Measurements from ENCODE around the gene ENDOG.
"Not testable (repeated sequence)": the region's sequence is repeated elsewhere in the genome, so short reads cannot be mapped to it uniquely, and the experiment has no call there.

The ENDOG gene

GRCh38 chr9:128833696-128834095 is 15.4 kb downstream of the ENDOG start:
- no peaks in the 10 kb centered on the region for H3K27me3 ChIP-seq (ENCODE audit: insufficient read depth, low read length)
- 94% methylated on average over 10 of the region's 10 CpGs for WGBS
- H3K9ac ChIP-seq (ENCODE audit: low read depth, low read length) = no peak overlapping the region
- peaks cover 42% of the 10 kb centered on the region for H3K36me3 ChIP-seq (ENCODE audit: insufficient read depth, low read length)
- no peaks in the 10 kb centered on the region for H3K9me3 ChIP-seq (ENCODE audit: insufficient read depth, low read depth, low read length)
- no peak overlapping the region for H3K27ac ChIP-seq (ENCODE audit: low read depth, low read length)
- no peaks in the 10 kb centered on the region for H3K4me1 ChIP-seq (ENCODE audit: insufficient read depth, low read length)
- no peak overlapping the region for H3K4me3 ChIP-seq (ENCODE audit: low read length)

GRCh38 chr9:128835246-128836210 is 17.2 kb downstream of the ENDOG start:
- H3K4me1 ChIP-seq (ENCODE audit: insufficient read depth, low read length) = no peaks in the 10 kb centered on the region
- peaks cover 45% of the 10 kb centered on the region for H3K36me3 ChIP-seq (ENCODE audit: insufficient read depth, low read length)
- H3K9ac ChIP-seq (ENCODE audit: low read depth, low read length) = no peak overlapping the region
- H3K9me3 ChIP-seq (ENCODE audit: insufficient read depth, low read depth, low read length) = no peaks in the 10 kb centered on the region
- no peaks in the 10 kb centered on the region for H3K27me3 ChIP-seq (ENCODE audit: insufficient read depth, low read length)
- H3K27ac ChIP-seq (ENCODE audit: low read depth, low read length) = no peak overlapping the region
- H3K4me3 ChIP-seq (ENCODE audit: low read length) = no peak overlapping the region
- 96% methylated on average over 28 of the region's 28 CpGs for WGBS

GRCh38 chr9:128836509-128837145 is 18.3 kb downstream of the ENDOG start:
- Histone ChIP-seq H3K36me3 (ENCODE audit: insufficient read depth, low read length) (peaks cover 50% of the 10 kb centered on the region), H3K27me3 (ENCODE audit: insufficient read depth, low read length) (no peaks in the 10 kb centered on the region), H3K27ac (ENCODE audit: low read depth, low read length) (no peak overlapping the region), H3K9me3 (ENCODE audit: insufficient read depth, low read depth, low read length) (no peaks in the 10 kb centered on the region), H3K4me3 (ENCODE audit: low read length) (no peak overlapping the region), H3K9ac (ENCODE audit: low read depth, low read length) (no peak overlapping the region), H3K4me1 (ENCODE audit: insufficient read depth, low read length) (no peaks in the 10 kb centered on the region)
- 95% methylated on average over 14 of the region's 14 CpGs for WGBS

GRCh38 chr9:128838338-128838737 is 20.0 kb downstream of the ENDOG start:
- H3K9ac ChIP-seq (ENCODE audit: low read depth, low read length) = no peak overlapping the region
- no peaks in the 10 kb centered on the region for H3K4me1 ChIP-seq (ENCODE audit: insufficient read depth, low read length)
- no peaks in the 10 kb centered on the region for H3K27me3 ChIP-seq (ENCODE audit: insufficient read depth, low read length)
- no peak overlapping the region for H3K4me3 ChIP-seq (ENCODE audit: low read length)
- 85% methylated on average over 3 of the region's 3 CpGs for WGBS
- H3K36me3 ChIP-seq (ENCODE audit: insufficient read depth, low read length) = peaks cover 49% of the 10 kb centered on the region
- H3K27ac ChIP-seq (ENCODE audit: low read depth, low read length) = no peak overlapping the region
- H3K9me3 ChIP-seq (ENCODE audit: insufficient read depth, low read depth, low read length) = no peaks in the 10 kb centered on the region

GRCh38 chr9:128840524-128840923 is 22.2 kb downstream of the ENDOG start:
- Histone ChIP-seq H3K27ac (ENCODE audit: low read depth, low read length) (no peak overlapping the region), H3K9me3 (ENCODE audit: insufficient read depth, low read depth, low read length) (no peaks in the 10 kb centered on the region), H3K36me3 (ENCODE audit: insufficient read depth, low read length) (peaks cover 34% of the 10 kb centered on the region), H3K9ac (ENCODE audit: low read depth, low read length) (no peak overlapping the region), H3K4me1 (ENCODE audit: insufficient read depth, low read length) (no peaks in the 10 kb centered on the region), H3K27me3 (ENCODE audit: insufficient read depth, low read length) (no peaks in the 10 kb centered on the region), H3K4me3 (ENCODE audit: low read length) (no peak overlapping the region)
- 100% methylated on average over 1 of the region's 1 CpG for WGBS

GRCh38 chr9:128841694-128842492 is 23.6 kb downstream of the ENDOG start:
- WGBS = 95% methylated on average over 12 of the region's 12 CpGs
- Histone ChIP-seq H3K9me3 (ENCODE audit: insufficient read depth, low read depth, low read length) (no peaks in the 10 kb centered on the region), H3K4me3 (ENCODE audit: low read length) (no peak overlapping the region), H3K4me1 (ENCODE audit: insufficient read depth, low read length) (no peaks in the 10 kb centered on the region), H3K27ac (ENCODE audit: low read depth, low read length) (no peak overlapping the region), H3K36me3 (ENCODE audit: insufficient read depth, low read length) (peaks cover 27% of the 10 kb centered on the region), H3K9ac (ENCODE audit: low read depth, low read length) (no peak overlapping the region), H3K27me3 (ENCODE audit: insufficient read depth, low read length) (no peaks in the 10 kb centered on the region)

GRCh38 chr9:128843171-128843570 is 24.9 kb downstream of the ENDOG start:
- H3K4me1 ChIP-seq (ENCODE audit: insufficient read depth, low read length); H3K27me3 ChIP-seq (ENCODE audit: insufficient read depth, low read length); H3K9ac ChIP-seq (ENCODE audit: low read depth, low read length); H3K4me3 ChIP-seq (ENCODE audit: low read length); H3K27ac ChIP-seq (ENCODE audit: low read depth, low read length); H3K9me3 ChIP-seq (ENCODE audit: insufficient read depth, low read depth, low read length): not testable (repeated sequence)
- peaks cover 21% of the 10 kb centered on the region for H3K36me3 ChIP-seq (ENCODE audit: insufficient read depth, low read length)
- WGBS = 95% methylated on average over 7 of the region's 7 CpGs

GRCh38 chr9:128845186-128845931 is 27.1 kb downstream of the ENDOG start:
- no peaks in the 10 kb centered on the region for H3K27me3 ChIP-seq (ENCODE audit: insufficient read depth, low read length)
- H3K27ac ChIP-seq (ENCODE audit: low read depth, low read length) = no peak overlapping the region
- WGBS = 87% methylated on average over 13 of the region's 13 CpGs
- no peaks in the 10 kb centered on the region for H3K4me1 ChIP-seq (ENCODE audit: insufficient read depth, low read length)
- peaks cover 3% of the 10 kb centered on the region; the same call in 1 of the 2 replicates for H3K9me3 ChIP-seq (ENCODE audit: insufficient read depth, low read depth, low read length)
- peaks cover 16% of the 10 kb centered on the region; the same call in 1 of the 2 replicates for H3K36me3 ChIP-seq (ENCODE audit: insufficient read depth, low read length)
- no peak overlapping the region for H3K4me3 ChIP-seq (ENCODE audit: low read length)
- H3K9ac ChIP-seq (ENCODE audit: low read depth, low read length) = no peak overlapping the region

- no peak overlapping the region for H3K9ac ChIP-seq (ENCODE audit: low read depth, low read length)
- 92% methylated on average over 3 of the region's 3 CpGs for WGBS
- H3K36me3 ChIP-seq (ENCODE audit: insufficient read depth, low read length) = peaks cover 9% of the 10 kb centered on the region; the same call in 1 of the 2 replicates
Observed at GRCh38 chr9:128846680-128847030, 28.4 kb downstream of the ENDOG start.

GRCh38 chr9:128847803-128848202 is 29.5 kb downstream of the ENDOG start:
- Histone ChIP-seq H3K4me1 (ENCODE audit: insufficient read depth, low read length) (no peaks in the 10 kb centered on the region), H3K4me3 (ENCODE audit: low read length) (no peak overlapping the region), H3K27me3 (ENCODE audit: insufficient read depth, low read length) (no peaks in the 10 kb centered on the region), H3K9ac (ENCODE audit: low read depth, low read length) (no peak overlapping the region), H3K27ac (ENCODE audit: low read depth, low read length) (no peak overlapping the region), H3K36me3 (ENCODE audit: insufficient read depth, low read length) (no peaks in the 10 kb centered on the region; the same call in 1 of the 2 replicates), H3K9me3 (ENCODE audit: insufficient read depth, low read depth, low read length) (peaks cover 7% of the 10 kb centered on the region; the same call in 1 of the 2 replicates)
- WGBS = 94% methylated on average over 1 of the region's 1 CpG

More at GRCh38 chr9:128846680-128847030, 28.4 kb downstream of the ENDOG start:
- Histone ChIP-seq H3K4me3 (ENCODE audit: low read length) (no peak overlapping the region), H3K9me3 (ENCODE audit: insufficient read depth, low read depth, low read length) (peaks cover 7% of the 10 kb centered on the region; the same call in 1 of the 2 replicates), H3K27me3 (ENCODE audit: insufficient read depth, low read length) (no peaks in the 10 kb centered on the region), H3K4me1 (ENCODE audit: insufficient read depth, low read length) (no peaks in the 10 kb centered on the region), H3K27ac (ENCODE audit: low read depth, low read length) (no peak overlapping the region)

Data from HUES64 (cell line).